Natural killer cell (primary cell): ENCODE results near the gene CLDN22. TPM values are rescaled to one million over a fixed set of nuclear protein-coding genes. Genes with fewer than 3 reads are reported as not detected.

Source experiments
- ATAC-seq, 3 donors: fragments of 150-1000 bp in 2 of 3; fragments of 200-7000 bp in 1 of 3; cut with Tn5 transposase; 1 replicate in 1 of 3; 2 replicates in 2 of 3; pipeline ENCODE4 v1.10.0; 2021; ENCODE audit warnings: mild to moderate bottlenecking in 2 of 3, moderate library complexity in 2 of 3
- DNase-seq, 2 donors: peaks; one replicate each; pipeline versions ENCODE4 v3.0.0 to v3.0.0-alpha.2; 2013 to 2021; ENCODE audit warnings: mixed read lengths in 1 of 2
- H3K27ac ChIP-seq: one replicate; pipeline ENCODE4 v1.5.1; 2013; ENCODE audit warnings: mild to moderate bottlenecking, low read length
- H3K27me3 ChIP-seq: one replicate; pipeline ENCODE4 v1.6.1; 2013; ENCODE audit warnings: low read length; ENCODE audit not compliant: control insufficient read depth, insufficient read depth
- H3K36me3 ChIP-seq: one replicate; pipeline ENCODE4 v1.6.1; 2013; ENCODE audit warnings: low read length; ENCODE audit not compliant: control insufficient read depth, insufficient read depth
- H3K4me1 ChIP-seq: one replicate; pipeline ENCODE4 v1.6.1; 2013; ENCODE audit warnings: low read length; ENCODE audit not compliant: control insufficient read depth, insufficient read depth
- H3K4me3 ChIP-seq: one replicate; pipeline ENCODE4 v1.5.1; 2013; ENCODE audit warnings: low read length
- H3K9me3 ChIP-seq: one replicate; pipeline ENCODE4 v1.6.1; 2013; ENCODE audit warnings: low read length; ENCODE audit not compliant: control insufficient read depth, insufficient read depth
- H3K27ac Mint-ChIP-seq, 2 donors: one replicate each; pipeline ENCODE4 v1.8.0; 2022; ENCODE audit warnings: mild to moderate bottlenecking in 2 of 2, mixed read lengths in 2 of 2, moderate library complexity in 1 of 2
- H3K27me3 Mint-ChIP-seq, 2 donors: one replicate each; pipeline ENCODE4 v1.8.0; 2022; ENCODE audit warnings: low read depth in 2 of 2, mixed read lengths in 2 of 2
- H3K36me3 Mint-ChIP-seq: one replicate; pipeline ENCODE4 v1.8.0; 2022; ENCODE audit warnings: mixed read lengths
- H3K4me1 Mint-ChIP-seq, 2 donors: one replicate each; pipeline ENCODE4 v1.8.0; 2022; ENCODE audit warnings: mixed read lengths in 2 of 2
- H3K4me3 Mint-ChIP-seq: one replicate; pipeline ENCODE4 v1.8.0; 2022; ENCODE audit warnings: mild to moderate bottlenecking, moderate library complexity, mixed read lengths
- H3K9me3 Mint-ChIP-seq, 2 donors: one replicate each; pipeline ENCODE4 v1.8.0; 2022; ENCODE audit warnings: mixed read lengths in 2 of 2
- WGBS: methylation state at CpG from one replicate; pipeline ENCODE4 v1.1.7; 2013; ENCODE audit warnings: missing lambda C conversion rate; ENCODE audit not compliant: insufficient coverage; 5-methylcytosine and 5-hydroxymethylcytosine counted together
- intact Hi-C: fragments of 100-400 bp; cut with micrococcal nuclease; formaldehyde crosslinking; loops from one replicate; pipeline ENCODE4 v1.14.2; 2022
- total RNA-seq, 4 donors: library from RNA; stranded (reverse); fragments of 120-200 nt in 1 of 4; gene quantifications; one replicate each; pipeline versions ENCODE4 v1.2.3 to v1.2.4, GENCODE V29; 2013 to 2022
- TF ChIP-seq, protein P1 (sequence below): fragments of 200-600 bp; IDR thresholded peaks from one replicate; pipeline ENCODE4 v1.8.0; 2022; ENCODE audit warnings: antibody characterized with exemption

CLDN22 gene
- total RNA-seq, 3 donors from 2014 or later (not counting 1 experiment from before 2014, with no cell fraction given): 0.25 to 0.60 TPM; not detected in 1

DNA sequence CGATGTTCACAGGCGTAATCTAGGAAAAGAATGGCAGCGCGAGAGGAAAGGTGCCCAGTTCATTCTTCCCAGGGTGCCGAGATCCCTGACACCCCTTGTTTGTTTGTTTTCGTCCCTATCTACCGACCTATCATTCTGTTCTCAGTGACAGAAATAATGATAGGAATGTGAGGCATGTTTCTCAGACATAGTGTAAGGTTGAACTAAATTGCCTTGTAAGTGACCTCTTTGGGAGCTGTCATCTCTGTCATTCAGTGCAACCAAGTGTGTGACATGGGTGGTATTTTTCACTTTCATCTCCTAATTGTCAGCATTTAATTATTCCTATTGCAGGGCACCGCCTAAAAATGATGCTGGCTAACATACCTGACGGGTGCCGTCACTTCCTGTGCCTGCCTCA is 24.4 kb downstream of the CLDN22 start:
- TF ChIP-seq, protein P1, sequence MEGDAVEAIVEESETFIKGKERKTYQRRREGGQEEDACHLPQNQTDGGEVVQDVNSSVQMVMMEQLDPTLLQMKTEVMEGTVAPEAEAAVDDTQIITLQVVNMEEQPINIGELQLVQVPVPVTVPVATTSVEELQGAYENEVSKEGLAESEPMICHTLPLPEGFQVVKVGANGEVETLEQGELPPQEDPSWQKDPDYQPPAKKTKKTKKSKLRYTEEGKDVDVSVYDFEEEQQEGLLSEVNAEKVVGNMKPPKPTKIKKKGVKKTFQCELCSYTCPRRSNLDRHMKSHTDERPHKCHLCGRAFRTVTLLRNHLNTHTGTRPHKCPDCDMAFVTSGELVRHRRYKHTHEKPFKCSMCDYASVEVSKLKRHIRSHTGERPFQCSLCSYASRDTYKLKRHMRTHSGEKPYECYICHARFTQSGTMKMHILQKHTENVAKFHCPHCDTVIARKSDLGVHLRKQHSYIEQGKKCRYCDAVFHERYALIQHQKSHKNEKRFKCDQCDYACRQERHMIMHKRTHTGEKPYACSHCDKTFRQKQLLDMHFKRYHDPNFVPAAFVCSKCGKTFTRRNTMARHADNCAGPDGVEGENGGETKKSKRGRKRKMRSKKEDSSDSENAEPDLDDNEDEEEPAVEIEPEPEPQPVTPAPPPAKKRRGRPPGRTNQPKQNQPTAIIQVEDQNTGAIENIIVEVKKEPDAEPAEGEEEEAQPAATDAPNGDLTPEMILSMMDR: no peak
- no peak overlapping the region for H3K4me3 ChIP-seq
- no peaks in the 10 kb centered on the region for H3K4me1 ChIP-seq
- no peaks in the 10 kb centered on the region for H3K36me3 Mint-ChIP-seq
- H3K9me3 ChIP-seq: no peaks in the 10 kb centered on the region
- DNase-seq (no peak), ATAC-seq (no peak)
- peaks cover 0 to 7% of the 10 kb centered on the region in 2 donors for H3K27me3 Mint-ChIP-seq
- no peaks in the 10 kb centered on the region for H3K36me3 ChIP-seq
- no peak overlapping the region for H3K27ac Mint-ChIP-seq
- intact Hi-C loops: no loop called here
- WGBS: 96% methylated on average over 10 of the region's 10 CpGs
- H3K4me3 Mint-ChIP-seq: no peak overlapping the region
- no peaks in the 10 kb centered on the region for H3K9me3 Mint-ChIP-seq
- H3K27me3 ChIP-seq: no peaks in the 10 kb centered on the region
- H3K4me1 Mint-ChIP-seq: no peaks in the 10 kb centered on the region
- H3K27ac ChIP-seq: no peak overlapping the region

DNA sequence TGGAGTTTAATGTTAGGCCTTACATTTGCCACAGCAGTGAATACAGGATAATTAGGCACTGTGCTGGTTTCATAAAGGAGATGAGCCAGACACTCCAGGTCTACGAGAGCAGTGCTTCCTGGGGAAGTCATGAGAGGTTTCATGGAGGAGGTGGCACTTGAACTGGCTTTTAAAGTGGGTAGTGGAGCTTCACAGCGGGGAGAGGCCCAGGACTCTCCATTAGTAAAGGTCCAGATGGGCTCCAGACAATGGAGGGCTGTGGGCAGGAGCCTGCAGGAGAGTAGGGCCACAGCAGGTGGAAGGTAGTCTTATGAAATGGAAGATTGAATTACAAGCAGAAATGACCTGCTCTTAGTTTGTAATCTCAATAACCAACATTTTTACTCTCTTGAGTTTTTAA is 29.0 kb downstream of the CLDN22 start:
- H3K4me3 ChIP-seq: no peak overlapping the region
- no peaks in the 10 kb centered on the region for H3K27me3 ChIP-seq
- ATAC-seq (no peak), DNase-seq (no peak)
- Mint-ChIP-seq H3K36me3 (no peaks in the 10 kb centered on the region), H3K4me1 (no peaks in the 10 kb centered on the region), H3K9me3 (no peaks in the 10 kb centered on the region), H3K4me3 (no peak overlapping the region), H3K27ac (no peak overlapping the region), H3K27me3 (no peaks in the 10 kb centered on the region)
- 83% methylated on average over 2 of the region's 2 CpGs for WGBS
- no peaks in the 10 kb centered on the region for H3K9me3 ChIP-seq
- no peaks in the 10 kb centered on the region for H3K4me1 ChIP-seq
- H3K36me3 ChIP-seq: no peaks in the 10 kb centered on the region
- intact Hi-C loops: no loop called here
- H3K27ac ChIP-seq: no peak overlapping the region
- TF ChIP-seq, protein P1: no peak

GRCh38 chr4:183289688-183290087 is 30.4 kb downstream of the CLDN22 start:
- Histone ChIP-seq H3K27me3 (no peaks in the 10 kb centered on the region), H3K4me3 (no peak overlapping the region), H3K36me3 (no peaks in the 10 kb centered on the region), H3K9me3 (no peaks in the 10 kb centered on the region), H3K4me1 (no peaks in the 10 kb centered on the region), H3K27ac (no peak overlapping the region)
- ATAC-seq (no peak), DNase-seq (no peak)
- TF ChIP-seq, protein P1: no peak
- no peaks in the 10 kb centered on the region for H3K27me3 Mint-ChIP-seq
- H3K4me3 Mint-ChIP-seq: no peak overlapping the region
- H3K36me3 Mint-ChIP-seq: no peaks in the 10 kb centered on the region
- WGBS: 98% methylated on average over 2 of the region's 5 CpGs
- H3K27ac Mint-ChIP-seq: no peak overlapping the region
- H3K4me1 Mint-ChIP-seq: no peaks in the 10 kb centered on the region
- intact Hi-C loops: no loop called here
- no peaks in the 10 kb centered on the region for H3K9me3 Mint-ChIP-seq

DNA sequence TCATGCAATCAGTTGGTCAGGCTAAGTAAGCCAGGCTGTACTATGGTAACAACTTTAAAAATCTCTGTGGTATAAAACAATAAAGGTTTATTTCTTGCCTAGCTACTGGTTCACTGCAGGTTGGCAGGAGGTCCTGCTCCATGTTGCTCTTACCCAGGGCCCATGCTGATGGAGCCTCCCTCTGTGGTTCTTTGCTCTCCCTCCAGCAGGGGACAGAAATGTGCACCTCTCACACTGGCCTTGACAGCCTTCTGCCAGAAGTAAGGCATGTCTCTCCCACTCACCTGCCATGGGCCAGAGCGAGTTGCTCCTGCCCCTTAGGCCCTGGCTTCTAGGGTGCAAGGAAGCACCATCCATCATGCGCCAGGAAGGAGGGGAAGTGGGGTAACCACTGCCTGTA is 31.1 kb downstream of the CLDN22 start:
- intact Hi-C loops: no loop called here
- Histone ChIP-seq H3K4me1 (no peaks in the 10 kb centered on the region), H3K27me3 (no peaks in the 10 kb centered on the region), H3K4me3 (no peak overlapping the region), H3K27ac (no peak overlapping the region), H3K36me3 (peaks cover 2% of the 10 kb centered on the region), H3K9me3 (no peaks in the 10 kb centered on the region)
- no peak overlapping the region for H3K27ac Mint-ChIP-seq
- H3K4me3 Mint-ChIP-seq: no peak overlapping the region
- H3K4me1 Mint-ChIP-seq: no peaks in the 10 kb centered on the region
- H3K36me3 Mint-ChIP-seq: no peaks in the 10 kb centered on the region
- WGBS: 85% methylated on average over 2 of the region's 2 CpGs
- TF ChIP-seq, protein P1: no peak
- H3K9me3 Mint-ChIP-seq: no peaks in the 10 kb centered on the region
- no peak for ATAC-seq
- no peaks in the 10 kb centered on the region for H3K27me3 Mint-ChIP-seq
- no peak for DNase-seq
